NCI-H2171 (cell line): Measurements from ENCODE around the gene AFAP1L1.

Source experiments
- DNase-seq: peaks from one replicate; lab custom pipeline; 2025; lab: John Stamatoyannopoulos, UW

Gene AFAP1L1

DNA sequence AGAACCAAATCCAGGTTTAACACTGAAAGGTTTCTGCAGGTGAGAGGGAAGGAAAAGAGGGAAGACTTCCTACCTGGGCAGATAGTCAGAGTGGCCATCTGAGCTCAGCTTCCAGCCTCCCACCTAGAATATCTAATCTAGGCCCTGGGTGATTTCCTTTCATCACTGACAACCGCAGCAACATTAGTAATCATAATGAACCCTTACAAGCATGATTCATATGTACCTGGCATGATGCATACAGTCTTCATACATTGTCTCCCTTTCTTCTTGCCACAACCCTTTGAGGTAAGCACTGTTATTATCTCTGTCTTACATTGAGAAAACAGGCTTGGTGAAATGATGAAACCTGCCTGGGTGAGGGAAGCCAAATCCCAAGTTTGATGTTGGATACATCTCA is 13.5 kb downstream of the AFAP1L1 start:
- DNase-seq, result no peak

DNA sequence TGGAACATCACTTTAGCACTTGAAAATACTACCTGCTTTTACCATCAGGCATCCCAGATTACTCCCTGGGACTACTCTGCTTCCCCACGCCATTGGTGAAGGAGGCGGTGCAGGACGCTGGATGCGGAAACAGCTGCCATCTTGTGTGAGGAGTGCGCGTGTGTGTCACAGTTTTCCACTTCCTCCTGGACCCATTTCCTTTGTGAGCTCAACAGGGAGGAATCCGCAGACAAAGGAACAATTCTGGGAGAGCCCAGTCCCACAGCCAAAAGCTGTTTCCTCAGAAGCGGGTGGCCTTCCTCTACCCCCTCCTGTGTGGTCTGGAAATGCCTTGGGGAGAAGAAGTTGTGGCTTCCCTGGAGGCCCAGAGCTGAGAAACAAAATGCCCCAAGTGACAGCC is 16.8 kb downstream of the AFAP1L1 start:
- no peak for DNase-seq

DNA sequence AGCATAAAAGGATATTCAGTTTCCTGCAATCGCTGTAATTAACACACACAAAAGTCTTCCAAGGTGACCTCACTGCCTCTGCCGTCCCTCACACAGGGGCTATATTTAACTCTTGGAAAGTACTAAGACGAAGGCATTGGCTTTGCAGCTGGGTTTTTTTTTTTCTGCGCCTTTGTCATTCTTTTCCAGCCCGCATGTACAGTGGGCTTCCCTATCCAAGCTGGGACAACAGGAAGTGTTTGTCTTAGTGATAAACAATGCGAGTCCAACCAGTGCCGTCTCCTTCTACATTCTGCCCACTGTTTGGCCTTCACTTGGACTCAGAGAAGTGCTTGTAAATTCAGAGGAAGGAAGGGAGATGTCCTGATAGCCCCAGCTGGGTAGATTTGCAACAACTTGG is 17.6 kb downstream of the AFAP1L1 start:
- no peak for DNase-seq

DNA sequence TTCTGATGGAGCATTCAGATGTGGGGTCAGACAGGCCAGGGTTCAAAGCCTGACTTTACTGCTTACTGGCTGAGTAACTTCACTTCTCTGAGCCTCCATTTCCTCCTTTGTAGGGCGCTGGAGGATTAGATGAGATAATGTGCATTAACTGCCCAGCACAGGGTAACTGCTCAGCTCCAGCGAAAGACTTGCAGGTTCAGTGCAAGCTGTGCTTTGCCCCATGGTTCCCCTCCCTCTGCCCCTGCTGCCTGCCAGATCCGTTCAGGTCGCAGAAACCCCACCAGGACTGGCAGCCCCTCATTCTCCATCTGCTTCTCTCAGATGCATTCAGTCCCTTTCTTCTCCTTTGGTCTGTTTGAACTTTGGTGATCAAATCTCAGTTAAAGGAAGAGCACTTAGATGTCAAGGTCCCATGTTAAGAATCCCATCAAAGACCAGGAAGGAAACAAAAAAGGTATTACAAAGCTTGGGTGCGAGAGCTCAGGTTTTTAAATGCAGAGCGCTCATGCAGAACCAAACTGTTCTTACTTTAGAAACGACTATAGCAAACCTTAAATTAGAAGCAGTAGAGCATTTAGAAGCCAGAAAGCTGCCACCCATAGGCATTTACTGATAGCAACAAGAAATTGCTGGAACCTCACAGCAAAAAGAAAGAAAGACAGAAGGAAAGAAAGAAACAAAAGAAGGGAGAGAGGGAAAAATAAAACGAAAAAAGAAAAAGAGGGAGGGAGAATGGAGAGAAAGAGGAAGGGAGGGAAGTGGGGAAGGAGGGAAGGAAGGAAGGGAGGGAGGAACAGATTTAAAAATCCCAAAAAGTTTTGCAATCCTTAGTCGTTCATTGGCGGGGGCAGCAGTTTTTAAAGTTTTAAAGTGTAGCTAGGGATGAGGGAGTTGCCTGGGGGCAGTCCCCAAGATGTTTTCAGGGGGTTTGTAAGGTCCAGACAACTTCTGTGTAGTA is 23.5 kb downstream of the AFAP1L1 start:
- no peak for DNase-seq

DNA sequence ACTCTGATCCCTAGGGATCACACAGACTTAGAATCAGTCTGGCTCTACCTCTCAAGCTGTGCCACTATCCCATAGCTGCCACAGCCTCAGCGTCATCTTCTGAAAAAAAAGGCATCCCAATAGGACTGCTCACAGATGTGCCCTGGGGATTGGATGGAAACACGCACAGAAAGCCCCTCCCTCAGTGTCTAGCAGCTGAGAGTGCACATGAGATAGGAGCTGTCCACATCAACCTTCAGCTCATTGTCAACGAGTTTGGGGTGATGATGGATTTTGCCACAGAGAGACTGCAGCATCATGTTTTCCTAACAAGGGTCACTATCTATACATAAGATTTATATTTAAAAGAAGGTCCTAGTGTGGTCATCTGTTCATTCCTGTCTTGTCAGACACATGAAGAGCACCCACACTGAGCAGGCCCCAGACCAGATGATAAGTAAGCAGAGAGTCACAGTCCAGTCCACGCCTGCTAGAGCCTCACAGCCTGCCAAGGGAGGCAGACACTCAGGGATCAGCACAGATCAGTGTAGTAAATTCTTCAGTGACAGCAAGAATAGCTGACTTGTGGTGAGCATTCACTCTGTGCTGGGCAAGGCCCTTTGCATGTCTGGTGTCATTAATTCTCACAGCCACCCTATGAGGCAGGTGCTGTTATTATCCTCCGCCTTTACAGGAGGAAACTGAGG is 25.8 kb downstream of the AFAP1L1 start:
- DNase-seq, result no peak

DNA sequence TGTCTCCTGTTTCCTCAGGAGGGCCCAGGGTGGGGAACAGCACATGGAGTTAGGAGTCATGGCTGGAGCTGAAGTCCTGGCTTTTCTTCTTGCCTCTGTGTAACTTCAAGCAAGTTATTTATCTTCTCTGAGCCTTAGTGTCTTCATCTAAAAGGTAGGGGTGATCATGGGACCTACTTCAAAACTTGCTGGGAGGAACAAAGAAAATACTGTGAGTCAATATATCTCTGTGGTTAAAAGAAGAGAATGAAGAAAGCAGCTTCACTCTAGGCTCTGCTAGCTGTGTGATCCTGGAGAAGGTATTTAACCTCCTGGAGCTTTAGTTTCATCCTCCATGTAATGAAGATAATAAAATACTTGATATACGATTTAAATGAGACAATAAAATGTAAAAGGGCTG is 26.5 kb downstream of the AFAP1L1 start:
- DNase-seq, result no peak

DNA sequence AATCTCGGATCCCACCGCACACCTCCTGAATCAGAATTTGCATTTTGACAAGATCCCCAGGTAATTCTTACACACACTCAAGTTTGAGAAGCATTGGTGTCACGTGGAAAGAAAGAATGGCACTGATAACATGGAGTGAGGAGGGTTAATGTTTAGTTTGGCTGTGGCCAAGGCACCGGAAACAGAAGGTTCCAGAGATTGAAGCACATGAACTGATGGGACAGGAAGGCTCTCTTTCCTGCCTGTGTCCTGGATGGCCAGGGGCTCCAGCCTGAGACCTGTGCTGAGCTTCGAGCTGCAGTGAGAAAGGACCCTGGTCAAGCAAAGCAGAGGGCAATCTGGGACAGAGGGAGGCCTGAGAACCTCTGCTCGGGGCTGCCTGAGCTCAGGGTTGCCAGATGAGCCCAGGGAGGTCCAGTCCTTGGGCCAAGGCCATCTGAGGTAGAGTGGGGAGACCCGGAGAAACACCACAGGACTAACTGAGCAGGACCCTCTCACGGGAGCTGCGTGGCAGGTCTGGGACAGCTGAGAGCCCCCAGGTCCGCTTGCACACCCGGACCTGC is 27.3 kb downstream of the AFAP1L1 start:
- no peak for DNase-seq

DNA sequence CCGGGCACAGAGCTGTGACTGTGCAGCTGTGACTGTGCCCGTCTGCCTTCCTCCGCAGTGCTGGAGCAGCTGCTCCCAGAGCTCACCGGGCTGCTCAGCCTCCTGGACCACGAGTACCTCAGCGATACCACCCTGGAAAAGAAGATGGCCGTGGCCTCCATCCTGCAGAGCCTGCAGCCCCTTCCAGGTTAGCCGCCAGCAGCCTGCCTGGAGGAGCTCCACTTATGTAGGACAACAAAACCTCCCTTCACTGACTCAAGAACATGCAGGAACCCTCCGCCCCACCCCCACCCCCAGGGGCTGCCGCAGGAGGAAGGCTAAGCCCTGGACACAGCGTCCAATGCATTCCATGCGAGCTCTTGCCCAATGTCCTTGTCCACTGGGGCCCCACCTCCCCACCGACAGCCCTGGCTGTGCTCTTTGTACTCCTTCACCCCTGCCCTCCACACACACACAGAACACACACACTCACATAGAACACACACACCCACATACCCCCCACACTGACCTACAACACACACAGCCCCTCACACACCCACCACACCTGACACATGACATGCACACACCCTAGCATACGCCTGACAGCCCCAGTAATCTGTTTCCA is 27.9 kb downstream of the AFAP1L1 start:
- DNase-seq, result no peak

DNA sequence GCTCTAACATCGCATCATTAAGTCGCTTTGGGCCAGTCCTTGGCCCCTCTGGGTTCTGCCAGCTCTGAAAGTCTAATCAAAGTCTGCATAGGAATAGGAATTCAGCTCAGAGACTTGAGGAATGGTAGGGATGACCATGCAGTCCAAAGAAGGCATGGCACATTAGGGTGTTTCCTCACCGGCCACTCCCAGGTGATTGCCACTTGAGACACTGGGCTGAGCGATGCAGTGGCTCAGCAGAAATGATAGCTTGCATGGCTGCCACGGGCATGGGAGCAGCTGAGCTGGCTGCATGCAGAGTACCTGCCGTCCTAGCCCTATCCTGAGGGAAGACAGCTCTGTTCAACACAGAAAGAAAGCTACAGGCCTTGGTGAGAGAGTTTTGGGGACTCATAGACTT is 28.8 kb downstream of the AFAP1L1 start:
- DNase-seq, result no peak

DNA sequence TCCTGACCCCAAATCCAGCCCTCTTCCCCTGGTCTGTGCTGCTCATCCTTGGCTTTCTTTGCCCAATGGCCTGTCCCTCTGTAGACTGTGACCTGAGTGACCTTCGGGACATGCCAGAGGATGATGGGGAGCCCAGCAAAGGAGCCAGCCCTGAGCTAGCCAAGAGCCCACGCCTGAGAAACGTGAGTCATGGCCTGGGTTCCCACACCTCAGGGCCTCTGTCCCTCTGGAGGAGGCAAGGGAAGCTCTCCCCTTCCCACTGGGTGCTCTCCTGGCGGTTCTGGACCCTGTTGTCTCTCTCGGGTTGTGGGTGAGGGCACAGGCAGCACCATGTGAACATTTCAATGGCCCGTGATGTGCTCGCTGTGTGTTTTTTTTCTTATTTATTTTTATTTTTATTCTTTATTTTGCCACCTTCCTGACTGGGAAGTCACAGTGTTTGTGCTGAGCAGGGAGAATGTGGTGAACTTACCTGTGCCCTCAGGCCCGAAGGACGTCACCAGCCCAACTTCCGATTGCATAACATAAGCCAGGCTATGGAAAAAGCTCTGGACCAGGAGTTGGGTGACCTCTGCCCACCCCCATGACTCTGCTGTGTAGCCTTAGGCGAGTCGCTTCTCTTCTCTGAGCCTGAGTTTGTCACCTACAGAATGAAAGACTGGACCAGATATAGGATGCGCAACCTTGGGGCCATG is 29.5 kb downstream of the AFAP1L1 start:
- DNase-seq, result no peak

DNA sequence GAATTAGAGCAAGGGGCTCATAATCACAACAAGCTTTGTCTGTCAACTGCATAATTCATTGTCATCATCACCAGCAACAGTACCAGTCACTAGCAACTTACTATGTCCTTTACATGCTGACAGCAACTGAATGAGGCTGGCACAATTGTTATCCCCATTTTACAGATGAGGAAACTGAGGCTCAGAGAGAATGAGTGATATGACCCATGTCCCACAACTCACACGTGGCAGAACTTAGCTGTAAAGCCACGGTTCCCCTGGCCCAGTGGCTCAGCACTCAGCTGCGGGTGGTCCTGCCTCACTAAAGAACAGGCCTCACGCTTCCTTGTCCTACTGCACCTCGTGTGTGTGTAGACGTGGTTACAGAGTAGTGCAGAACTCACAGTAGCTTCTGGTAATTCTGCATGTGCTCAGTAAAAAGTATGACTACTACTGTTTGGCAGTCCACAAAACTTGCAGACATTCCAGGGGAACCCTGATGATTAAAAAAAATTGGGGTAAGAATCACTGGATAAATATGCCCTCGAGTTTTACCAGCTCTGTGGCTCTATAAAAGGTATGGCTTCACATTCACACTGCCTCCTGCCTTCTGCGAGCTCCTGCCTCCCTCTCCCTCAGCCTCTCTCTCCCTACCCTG is 30.2 kb downstream of the AFAP1L1 start:
- no peak for DNase-seq

DNA sequence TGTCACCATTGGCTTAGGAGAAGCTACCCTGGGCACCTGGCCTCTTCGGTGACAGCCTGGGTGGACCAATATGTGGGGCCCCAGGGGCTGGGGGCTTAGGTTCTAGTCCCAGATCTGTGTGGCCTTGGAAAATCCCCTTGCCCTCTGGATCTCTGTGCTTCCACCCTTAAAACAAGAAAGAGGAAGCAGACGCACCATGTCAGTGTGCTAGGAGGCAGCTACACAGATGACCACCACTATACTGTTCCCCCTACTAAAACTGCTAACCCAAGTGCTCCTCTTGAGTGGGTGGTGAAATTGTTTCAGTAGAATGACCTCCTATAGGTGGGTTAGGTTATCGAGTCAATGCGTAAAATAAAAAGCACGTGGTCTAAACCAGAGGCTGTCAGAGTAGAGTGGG is 31.0 kb downstream of the AFAP1L1 start:
- DNase-seq, result no peak

DNA sequence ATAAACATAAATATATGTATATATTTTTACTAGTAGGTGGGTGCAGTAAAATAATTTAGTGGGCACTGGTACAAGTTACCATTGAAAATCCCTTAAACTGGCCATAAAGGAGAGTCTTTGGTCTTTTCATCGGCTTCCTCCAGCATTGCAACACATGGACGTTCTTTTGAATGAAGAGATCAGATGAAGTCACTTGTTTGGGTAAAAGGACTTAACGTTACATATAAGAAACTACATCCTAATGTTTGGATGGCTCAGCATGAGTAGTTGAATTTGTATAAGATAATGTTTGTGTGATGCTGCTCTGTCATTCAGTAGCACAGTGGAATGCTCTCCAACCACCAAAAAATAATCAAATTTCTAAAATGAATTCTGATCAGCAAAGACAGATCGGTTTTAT is 31.6 kb downstream of the AFAP1L1 start:
- no peak for DNase-seq

DNA sequence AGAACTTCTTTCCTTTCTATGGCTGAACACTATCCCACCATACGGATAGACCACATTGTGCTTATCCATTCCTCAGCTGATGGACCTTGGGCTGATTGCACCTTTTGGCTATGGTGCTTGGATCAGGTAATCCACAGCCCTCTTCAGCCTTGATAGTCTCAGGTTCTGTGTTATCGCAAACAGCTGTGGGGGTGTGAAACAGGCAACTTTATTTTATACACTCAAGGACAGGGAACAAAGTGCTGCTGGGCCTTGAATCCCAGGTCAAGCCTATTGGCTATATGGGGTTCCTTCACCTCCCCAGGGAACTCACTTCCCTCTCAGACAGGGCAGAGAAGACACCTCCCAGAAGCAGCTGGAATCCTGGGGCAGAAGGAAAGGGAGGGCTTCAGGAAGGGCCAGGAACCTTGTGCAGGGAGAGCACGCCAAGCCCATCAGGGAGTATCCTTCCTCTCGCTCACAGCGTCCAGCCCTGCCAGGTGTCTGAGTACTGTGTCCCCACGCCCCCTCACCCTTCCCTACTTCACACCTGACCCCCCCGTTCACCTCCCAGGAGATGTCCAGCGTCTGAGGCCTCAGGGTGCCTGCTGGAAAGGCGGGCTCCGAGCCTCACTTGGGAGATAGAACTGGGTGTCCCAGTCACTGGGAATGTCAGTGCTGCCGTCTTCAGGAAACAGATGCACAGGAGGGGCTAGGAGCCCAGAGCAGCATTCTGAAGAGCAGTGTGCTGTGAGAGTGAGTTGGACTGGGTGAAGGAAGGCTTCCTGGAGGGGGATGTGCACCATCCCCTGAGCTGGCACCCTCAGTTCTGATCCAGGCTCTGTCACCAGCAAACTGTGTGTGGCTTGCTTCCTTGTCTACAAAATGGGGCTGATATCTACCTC is 32.8 kb downstream of the AFAP1L1 start:
- DNase-seq, result no peak

DNA sequence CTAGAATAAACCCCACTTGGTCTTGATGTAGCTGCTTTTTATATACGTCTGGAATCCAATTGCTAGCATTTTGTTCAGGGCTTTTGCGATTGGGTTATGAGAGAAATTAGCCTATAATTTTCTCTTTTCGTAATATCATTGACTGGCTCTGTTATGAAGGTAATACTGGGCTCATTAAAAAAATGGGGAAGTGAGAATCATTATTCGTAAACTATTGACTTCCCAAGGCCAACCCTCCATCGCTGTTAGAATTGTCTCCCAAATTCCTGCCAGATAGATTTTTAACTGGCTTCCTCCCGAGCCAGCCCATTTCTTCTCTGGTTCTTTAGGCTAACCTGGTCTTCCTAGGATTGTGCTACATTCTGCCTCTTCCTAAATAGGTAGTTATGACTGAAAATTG is 37.7 kb downstream of the AFAP1L1 start:
- no peak for DNase-seq

DNA sequence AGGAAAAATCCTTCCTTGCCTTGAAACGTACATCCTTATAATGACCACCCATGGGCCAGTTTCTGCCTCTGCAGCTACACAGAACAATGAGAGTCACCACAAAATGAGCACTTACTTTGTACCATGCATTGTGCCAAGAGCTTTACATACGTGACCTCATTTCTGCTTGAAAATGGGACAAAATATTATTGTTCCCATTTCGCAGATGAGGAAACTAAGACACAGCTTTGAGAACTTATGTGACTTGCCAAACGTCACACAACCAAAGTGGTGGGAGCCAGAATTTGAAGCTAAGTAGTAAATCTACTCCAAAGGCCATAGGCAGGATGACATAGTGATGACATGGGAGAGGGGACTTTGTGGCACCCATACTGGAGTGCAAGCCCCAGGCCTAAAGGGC is 38.8 kb downstream of the AFAP1L1 start:
- DNase-seq, result no peak

DNA sequence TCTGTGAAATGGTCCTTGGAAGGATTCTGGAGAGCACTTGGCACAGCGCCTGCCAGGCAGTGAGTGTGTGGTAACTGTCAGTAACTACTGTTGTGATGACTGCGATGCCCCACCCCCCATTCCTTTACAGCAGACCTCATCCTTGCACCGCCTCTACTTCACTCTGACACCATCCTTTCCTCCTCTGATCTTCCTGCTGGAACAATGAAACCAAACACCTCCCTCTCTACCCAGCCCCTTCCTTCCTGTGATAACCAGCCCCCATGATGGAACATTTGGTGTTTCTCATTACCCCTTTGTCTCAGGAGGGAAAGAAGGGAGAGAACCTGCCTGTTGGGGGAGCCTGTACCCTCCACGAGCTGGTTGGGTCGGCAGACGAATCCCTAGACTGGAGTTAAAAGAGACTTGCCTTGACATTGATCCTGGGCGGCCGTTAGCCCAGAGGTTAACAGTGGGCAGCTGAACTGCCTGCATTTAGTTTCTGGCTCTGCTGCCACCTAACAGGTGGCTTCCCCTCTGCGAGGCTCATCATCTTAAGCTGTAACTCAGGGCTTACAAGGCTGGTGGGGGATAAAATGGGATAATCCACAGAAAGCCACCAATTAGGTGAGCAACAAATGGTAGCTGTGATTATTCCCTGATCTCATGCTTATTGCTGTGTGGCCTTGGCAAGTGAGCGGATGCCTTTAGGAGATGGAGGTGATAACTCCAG is 39.4 kb downstream of the AFAP1L1 start:
- DNase-seq, result no peak

DNA sequence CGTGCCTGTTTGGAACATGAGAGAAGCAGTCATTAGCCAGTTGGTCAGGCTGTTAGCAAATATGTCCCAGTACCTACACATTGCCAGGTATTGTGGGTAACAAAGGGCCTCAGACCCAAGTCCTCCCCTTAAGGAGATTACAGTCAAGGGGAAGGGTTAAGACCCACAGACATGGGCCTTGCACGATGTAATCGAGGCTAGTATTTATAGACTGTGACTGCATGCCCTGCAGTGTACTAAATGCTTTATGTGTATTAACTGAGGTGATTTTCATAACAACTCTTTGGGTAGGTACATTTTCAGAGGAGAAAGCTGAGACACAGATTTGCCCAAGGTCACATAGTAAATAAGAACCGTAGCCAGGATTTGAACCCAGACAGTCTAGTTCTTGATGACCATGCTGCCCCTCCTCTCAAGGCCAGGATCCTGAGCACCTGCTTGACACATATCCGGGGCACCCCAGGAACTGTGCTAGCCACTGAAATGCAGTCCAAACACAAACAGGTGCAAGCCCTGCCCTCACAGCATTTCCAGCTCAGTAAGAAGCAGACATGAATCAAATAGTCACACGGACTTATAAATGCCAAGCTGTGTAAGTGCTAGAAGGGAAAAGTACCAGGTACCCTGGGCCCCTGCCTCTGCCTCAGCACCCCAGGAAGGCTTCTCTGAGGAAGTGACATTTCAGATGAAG is 41.6 kb downstream of the AFAP1L1 start:
- DNase-seq, result no peak

DNA sequence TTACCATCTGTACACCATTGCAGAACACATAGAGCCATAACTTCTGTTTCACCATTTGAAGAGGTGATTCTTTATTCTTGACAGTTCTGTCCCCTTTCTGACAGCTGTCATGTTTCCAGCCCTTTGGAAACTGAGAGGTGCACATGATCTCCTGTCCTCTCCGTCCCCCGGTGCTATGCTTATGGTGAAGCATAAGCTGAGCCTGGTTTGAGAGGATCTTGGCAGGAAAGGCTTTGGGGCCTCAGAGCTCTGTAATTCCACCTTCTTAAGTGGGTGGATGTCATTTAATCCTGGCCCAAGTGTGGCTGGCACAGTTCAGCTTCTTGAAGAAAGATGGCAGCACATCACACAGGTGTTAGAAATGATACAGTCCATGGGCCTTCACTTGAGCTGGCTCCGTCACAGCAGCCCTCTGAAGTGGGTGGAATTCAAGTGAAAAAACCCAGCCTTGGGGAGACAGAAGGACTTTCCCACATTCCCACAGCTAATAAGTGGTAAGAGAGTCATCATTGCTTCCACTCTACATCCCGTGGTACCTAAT is 43.0 kb downstream of the AFAP1L1 start:
- no peak for DNase-seq
